ENCODE data around the gene LAMB3. TPM values are rescaled to one million over a fixed set of nuclear protein-coding genes. Genes with fewer than 3 reads are reported as not detected.

LAMB3 gene
- total and polyA plus RNA-seq, 10 donors, result 0.43 to 3.4 (median 0.80) TPM

DNA sequence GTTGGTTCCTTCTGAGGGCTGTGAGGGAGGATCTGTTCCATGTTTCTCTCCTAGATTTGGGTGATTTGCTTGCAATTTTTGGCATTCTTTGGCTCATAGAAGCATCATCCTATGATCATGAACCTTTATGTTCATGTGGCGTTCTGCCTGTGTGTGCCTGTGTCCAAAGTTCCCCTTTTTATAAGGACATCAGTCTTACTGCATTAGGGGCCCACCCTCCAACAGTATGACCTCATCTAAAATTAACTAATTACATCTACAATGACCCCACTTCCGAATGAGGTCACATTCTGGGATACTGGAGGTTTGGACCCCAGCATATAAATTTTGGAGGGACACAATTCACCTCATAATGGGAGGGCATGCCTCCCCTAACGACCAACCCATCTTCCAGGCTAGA lies 81.5 kb downstream of the LAMB3 start:
- Histone ChIP-seq H3K27ac (no peak overlapping the region), H3K4me3 (no peak overlapping the region), H3K4me1 (peaks cover 0 to 16% (median 8%) of the 10 kb centered on the region in 6 donors), H3K9me3 (no peaks in the 10 kb centered on the region), H3K27me3 (replicated peaks in 1 of 7) (peaks cover 0 to 71% (median 11%) of the 10 kb centered on the region in 7 donors), H3K36me3 (no peaks in the 10 kb centered on the region)
- no peak for DNase-seq
- TF ChIP-seq POLR2AphosphoS5 (IDR thresholded peaks at IDR 0.05), result no peak
- no peak for TF ChIP-seq POLR2A (IDR thresholded peaks at IDR 0.05)
- TF ChIP-seq, protein P1, sequence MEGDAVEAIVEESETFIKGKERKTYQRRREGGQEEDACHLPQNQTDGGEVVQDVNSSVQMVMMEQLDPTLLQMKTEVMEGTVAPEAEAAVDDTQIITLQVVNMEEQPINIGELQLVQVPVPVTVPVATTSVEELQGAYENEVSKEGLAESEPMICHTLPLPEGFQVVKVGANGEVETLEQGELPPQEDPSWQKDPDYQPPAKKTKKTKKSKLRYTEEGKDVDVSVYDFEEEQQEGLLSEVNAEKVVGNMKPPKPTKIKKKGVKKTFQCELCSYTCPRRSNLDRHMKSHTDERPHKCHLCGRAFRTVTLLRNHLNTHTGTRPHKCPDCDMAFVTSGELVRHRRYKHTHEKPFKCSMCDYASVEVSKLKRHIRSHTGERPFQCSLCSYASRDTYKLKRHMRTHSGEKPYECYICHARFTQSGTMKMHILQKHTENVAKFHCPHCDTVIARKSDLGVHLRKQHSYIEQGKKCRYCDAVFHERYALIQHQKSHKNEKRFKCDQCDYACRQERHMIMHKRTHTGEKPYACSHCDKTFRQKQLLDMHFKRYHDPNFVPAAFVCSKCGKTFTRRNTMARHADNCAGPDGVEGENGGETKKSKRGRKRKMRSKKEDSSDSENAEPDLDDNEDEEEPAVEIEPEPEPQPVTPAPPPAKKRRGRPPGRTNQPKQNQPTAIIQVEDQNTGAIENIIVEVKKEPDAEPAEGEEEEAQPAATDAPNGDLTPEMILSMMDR (IDR thresholded peaks at IDR 0.05 in 8 of 11, conservative IDR thresholded peaks at IDR 0.05 in 3 of 11), result no peak
- WGBS, 5 donors, result 59 to 74% (median 64%) methylated on average over 3 of the region's 3 CpGs
- intact Hi-C loops (cut with DNase I; ENCODE audit: low total_unique reads), result loop anchor here (10.0 kb wide), 1 partner anchor 54 kb away; no protein-coding TSS in a partner anchor

- WGBS, 5 donors, result 10 to 14% (median 12%) methylated on average over 9 of the region's 9 CpGs
- peak; percentile 84 for DNase-seq
- Histone ChIP-seq H3K27me3 (replicated peaks in 1 of 7) (peaks cover 0 to 70% (median 12%) of the 10 kb centered on the region in 7 donors), H3K27ac (no peak overlapping the region), H3K9me3 (no peaks in the 10 kb centered on the region), H3K4me3 (peak overlapping the region in 1 of 8 donors; percentile 27), H3K36me3 (no peaks in the 10 kb centered on the region), H3K4me1 (peaks cover 0 to 17% (median 11%) of the 10 kb centered on the region in 6 donors)
- no peak for TF ChIP-seq POLR2A (IDR thresholded peaks at IDR 0.05)
- TF ChIP-seq, protein P1 (IDR thresholded peaks at IDR 0.05 in 8 of 11, conservative IDR thresholded peaks at IDR 0.05 in 3 of 11), result peak in 10 of 11 experiments; percentile 35 to 87 (median 78)
- intact Hi-C loops (cut with DNase I; ENCODE audit: low total_unique reads), result loop anchor here (10.0 kb wide), 1 partner anchor 55 kb away; no protein-coding TSS in a partner anchor
These were observed 82.6 kb downstream of the LAMB3 start for GRCh38 chr1:209569455-209570207.

- 20 to 44% (median 31%) methylated on average over 1 of the region's 1 CpG for WGBS, 5 donors
- intact Hi-C loops (cut with DNase I; ENCODE audit: low total_unique reads), result no loop called here
These were observed 84.5 kb downstream of the LAMB3 start for GRCh38 chr1:209567698-209568175.

More at GRCh38 chr1:209567698-209568175, 84.5 kb downstream of the LAMB3 start:
- Histone ChIP-seq H3K9me3 (no peaks in the 10 kb centered on the region), H3K36me3 (no peaks in the 10 kb centered on the region), H3K4me1 (peaks cover 0 to 17% (median 11%) of the 10 kb centered on the region in 6 donors), H3K4me3 (no peak overlapping the region), H3K27me3 (replicated peaks in 1 of 7) (peaks cover 0 to 55% (median 12%) of the 10 kb centered on the region in 7 donors), H3K27ac (no peak overlapping the region)
- TF ChIP-seq, protein P1 (IDR thresholded peaks at IDR 0.05 in 8 of 11, conservative IDR thresholded peaks at IDR 0.05 in 3 of 11), result no peak
- no peak for TF ChIP-seq POLR2A (IDR thresholded peaks at IDR 0.05)
- DNase-seq, result no peak

Measured in spleen (tissue), 11 donors.